ENCODE data around the gene SETD2. TPM values are rescaled to one million over a fixed set of nuclear protein-coding genes. Genes with fewer than 3 reads are reported as not detected.
"Not testable (repeated sequence)": the region's sequence is repeated elsewhere in the genome, so short reads cannot be mapped to it uniquely, and the experiment has no call there.

Gene SETD2
- total RNA-seq, 1 donor from 2014 or later: 41.5 TPM

- DNase-seq; H3K27me3 Mint-ChIP-seq; H3K36me3 Mint-ChIP-seq (ENCODE audit: low read depth); H3K4me3 Mint-ChIP-seq; H3K9me3 Mint-ChIP-seq; intact Hi-C loops (cut with micrococcal nuclease); H3K27ac Mint-ChIP-seq: not testable (repeated sequence)
- H3K4me1 Mint-ChIP-seq: peaks cover 30% of the 10 kb centered on the region
These were observed 23.4 kb downstream of the SETD2 start for GRCh38 chr3:47140553-47140952.

- H3K4me1 Mint-ChIP-seq: peaks cover 28% of the 10 kb centered on the region
- intact Hi-C loops (cut with micrococcal nuclease): no loop called here
- H3K27ac Mint-ChIP-seq: no peak overlapping the region
- H3K9me3 Mint-ChIP-seq: no peaks in the 10 kb centered on the region
- no peak for DNase-seq
- H3K27me3 Mint-ChIP-seq: no peaks in the 10 kb centered on the region
- no peak overlapping the region for H3K4me3 Mint-ChIP-seq
- H3K36me3 Mint-ChIP-seq (ENCODE audit: low read depth): peaks cover 11% of the 10 kb centered on the region
These were observed 29.6 kb downstream of the SETD2 start for GRCh38 chr3:47134311-47134710.

- no peaks in the 10 kb centered on the region for H3K27me3 Mint-ChIP-seq
- DNase-seq: no peak
- H3K4me1 Mint-ChIP-seq: peaks cover 25% of the 10 kb centered on the region
- H3K36me3 Mint-ChIP-seq (ENCODE audit: low read depth): peaks cover 9% of the 10 kb centered on the region
- intact Hi-C loops (cut with micrococcal nuclease): no loop called here
- H3K27ac Mint-ChIP-seq: no peak overlapping the region
- H3K9me3 Mint-ChIP-seq: no peaks in the 10 kb centered on the region
- no peak overlapping the region for H3K4me3 Mint-ChIP-seq
These were observed 30.3 kb downstream of the SETD2 start for GRCh38 chr3:47133641-47134040.

GRCh38 chr3:47130557-47130956, 33.4 kb downstream of the SETD2 start:
- H3K9me3 Mint-ChIP-seq: no peaks in the 10 kb centered on the region
- no peaks in the 10 kb centered on the region for H3K27me3 Mint-ChIP-seq
- no peak for DNase-seq
- H3K27ac Mint-ChIP-seq: no peak overlapping the region
- no peak overlapping the region for H3K4me3 Mint-ChIP-seq
- peaks cover 23% of the 10 kb centered on the region for H3K4me1 Mint-ChIP-seq
- peaks cover 10% of the 10 kb centered on the region for H3K36me3 Mint-ChIP-seq (ENCODE audit: low read depth)
- intact Hi-C loops (cut with micrococcal nuclease): no loop called here

GRCh38 chr3:47128137-47128536, 35.8 kb downstream of the SETD2 start:
- H3K9me3 Mint-ChIP-seq: no peaks in the 10 kb centered on the region
- peaks cover 17% of the 10 kb centered on the region for H3K4me1 Mint-ChIP-seq
- intact Hi-C loops (cut with micrococcal nuclease): no loop called here
- H3K4me3 Mint-ChIP-seq: no peak overlapping the region
- DNase-seq: peak; percentile 46
- H3K27ac Mint-ChIP-seq: no peak overlapping the region
- peaks cover 26% of the 10 kb centered on the region for H3K36me3 Mint-ChIP-seq (ENCODE audit: low read depth)
- no peaks in the 10 kb centered on the region for H3K27me3 Mint-ChIP-seq

- no peak overlapping the region for H3K4me3 Mint-ChIP-seq
- DNase-seq: no peak
- H3K9me3 Mint-ChIP-seq: no peaks in the 10 kb centered on the region
- H3K27me3 Mint-ChIP-seq: no peaks in the 10 kb centered on the region
- no peak overlapping the region for H3K27ac Mint-ChIP-seq
- H3K4me1 Mint-ChIP-seq: peaks cover 33% of the 10 kb centered on the region
- intact Hi-C loops (cut with micrococcal nuclease): loop anchor here (5.0 kb wide), 1 partner anchor 38 kb away; the partner anchor contains the start of gene SETD2
- H3K36me3 Mint-ChIP-seq (ENCODE audit: low read depth): peaks cover 49% of the 10 kb centered on the region
These were observed 40.1 kb downstream of the SETD2 start for GRCh38 chr3:47123857-47124256.

GRCh38 chr3:47121409-47121808, 42.5 kb downstream of the SETD2 start:
- peaks cover 59% of the 10 kb centered on the region for H3K36me3 Mint-ChIP-seq (ENCODE audit: low read depth)

GRCh38 chr3:47120138-47120537, 43.8 kb downstream of the SETD2 start:
- intact Hi-C loops (cut with micrococcal nuclease): loop anchor here (5.0 kb wide), 1 partner anchor 42 kb away; the partner anchor contains the start of gene SETD2
- Mint-ChIP-seq H3K4me3 (no peak overlapping the region), H3K4me1 (peaks cover 35% of the 10 kb centered on the region), H3K9me3 (no peaks in the 10 kb centered on the region), H3K36me3 (ENCODE audit: low read depth) (peaks cover 57% of the 10 kb centered on the region), H3K27me3 (no peaks in the 10 kb centered on the region), H3K27ac (peak overlapping the region; percentile 61)
- peak; percentile 54 for DNase-seq

More at GRCh38 chr3:47121409-47121808, 42.5 kb downstream of the SETD2 start:
- intact Hi-C loops (cut with micrococcal nuclease): loop anchor here (5.0 kb wide), 1 partner anchor 41 kb away; the partner anchor contains the start of gene SETD2
- H3K4me3 Mint-ChIP-seq: no peak overlapping the region
- H3K4me1 Mint-ChIP-seq: peaks cover 35% of the 10 kb centered on the region
- H3K27ac Mint-ChIP-seq: peak overlapping the region; percentile 3
- no peak for DNase-seq
- H3K27me3 Mint-ChIP-seq: no peaks in the 10 kb centered on the region
- no peaks in the 10 kb centered on the region for H3K9me3 Mint-ChIP-seq

GRCh38 chr3:47119387-47119786, 44.5 kb downstream of the SETD2 start:
- H3K27ac Mint-ChIP-seq; intact Hi-C loops (cut with micrococcal nuclease); H3K27me3 Mint-ChIP-seq; H3K4me3 Mint-ChIP-seq; H3K9me3 Mint-ChIP-seq: not testable (repeated sequence)
- DNase-seq: peak; percentile 37
- Mint-ChIP-seq H3K36me3 (ENCODE audit: low read depth) (peaks cover 60% of the 10 kb centered on the region), H3K4me1 (peaks cover 35% of the 10 kb centered on the region)

GRCh38 chr3:47117807-47118364, 46.0 kb downstream of the SETD2 start:
- H3K27ac Mint-ChIP-seq: no peak overlapping the region
- H3K9me3 Mint-ChIP-seq: no peaks in the 10 kb centered on the region
- peaks cover 56% of the 10 kb centered on the region for H3K36me3 Mint-ChIP-seq (ENCODE audit: low read depth)
- H3K4me3 Mint-ChIP-seq: no peak overlapping the region
- H3K4me1 Mint-ChIP-seq: peaks cover 31% of the 10 kb centered on the region
- no peaks in the 10 kb centered on the region for H3K27me3 Mint-ChIP-seq
- peak; percentile 14 for DNase-seq
- intact Hi-C loops (cut with micrococcal nuclease): no loop called here

- H3K27ac Mint-ChIP-seq; H3K9me3 Mint-ChIP-seq; H3K4me3 Mint-ChIP-seq; intact Hi-C loops (cut with micrococcal nuclease); H3K27me3 Mint-ChIP-seq: not testable (repeated sequence)
- Mint-ChIP-seq H3K36me3 (ENCODE audit: low read depth) (peaks cover 45% of the 10 kb centered on the region), H3K4me1 (peaks cover 16% of the 10 kb centered on the region)
- peak; percentile 13 for DNase-seq
These were observed 48.4 kb downstream of the SETD2 start for GRCh38 chr3:47115524-47115923.

GRCh38 chr3:47113669-47114365, 50.1 kb downstream of the SETD2 start:
- H3K27ac Mint-ChIP-seq: no peak overlapping the region
- peak; percentile 34 for DNase-seq
- no peaks in the 10 kb centered on the region for H3K27me3 Mint-ChIP-seq
- H3K4me1 Mint-ChIP-seq: peaks cover 7% of the 10 kb centered on the region
- no peaks in the 10 kb centered on the region for H3K9me3 Mint-ChIP-seq
- H3K4me3 Mint-ChIP-seq: no peak overlapping the region
- intact Hi-C loops (cut with micrococcal nuclease): no loop called here
- H3K36me3 Mint-ChIP-seq (ENCODE audit: low read depth): peaks cover 43% of the 10 kb centered on the region

- Mint-ChIP-seq H3K4me1 (peaks cover 6% of the 10 kb centered on the region), H3K4me3 (no peak overlapping the region), H3K27ac (no peak overlapping the region), H3K9me3 (no peaks in the 10 kb centered on the region), H3K27me3 (no peaks in the 10 kb centered on the region), H3K36me3 (ENCODE audit: low read depth) (peaks cover 48% of the 10 kb centered on the region)
- intact Hi-C loops (cut with micrococcal nuclease): no loop called here
- no peak for DNase-seq
These were observed 50.9 kb downstream of the SETD2 start for GRCh38 chr3:47112997-47113396.

- intact Hi-C loops (cut with micrococcal nuclease): no loop called here
- Mint-ChIP-seq H3K36me3 (ENCODE audit: low read depth) (peaks cover 43% of the 10 kb centered on the region), H3K27me3 (no peaks in the 10 kb centered on the region), H3K27ac (no peak overlapping the region), H3K4me1 (no peaks in the 10 kb centered on the region), H3K9me3 (no peaks in the 10 kb centered on the region), H3K4me3 (no peak overlapping the region)
- no peak for DNase-seq
These were observed 54.5 kb downstream of the SETD2 start for GRCh38 chr3:47109393-47109792.
